GM18909 (cell line): Measurements from ENCODE around the gene ARHGAP33.
"Not testable (repeated sequence)": the region's sequence is repeated elsewhere in the genome, so short reads cannot be mapped to it uniquely, and the experiment has no call there.

Experiments
- ATAC-seq: cut with Tn5 transposase; IDR thresholded peaks from one replicate; pipeline ENCODE4 v1.9.1; 2021; ENCODE audit warnings: mild to moderate bottlenecking; ENCODE audit not compliant: unreplicated experiment, poor library complexity

Gene ARHGAP33

DNA sequence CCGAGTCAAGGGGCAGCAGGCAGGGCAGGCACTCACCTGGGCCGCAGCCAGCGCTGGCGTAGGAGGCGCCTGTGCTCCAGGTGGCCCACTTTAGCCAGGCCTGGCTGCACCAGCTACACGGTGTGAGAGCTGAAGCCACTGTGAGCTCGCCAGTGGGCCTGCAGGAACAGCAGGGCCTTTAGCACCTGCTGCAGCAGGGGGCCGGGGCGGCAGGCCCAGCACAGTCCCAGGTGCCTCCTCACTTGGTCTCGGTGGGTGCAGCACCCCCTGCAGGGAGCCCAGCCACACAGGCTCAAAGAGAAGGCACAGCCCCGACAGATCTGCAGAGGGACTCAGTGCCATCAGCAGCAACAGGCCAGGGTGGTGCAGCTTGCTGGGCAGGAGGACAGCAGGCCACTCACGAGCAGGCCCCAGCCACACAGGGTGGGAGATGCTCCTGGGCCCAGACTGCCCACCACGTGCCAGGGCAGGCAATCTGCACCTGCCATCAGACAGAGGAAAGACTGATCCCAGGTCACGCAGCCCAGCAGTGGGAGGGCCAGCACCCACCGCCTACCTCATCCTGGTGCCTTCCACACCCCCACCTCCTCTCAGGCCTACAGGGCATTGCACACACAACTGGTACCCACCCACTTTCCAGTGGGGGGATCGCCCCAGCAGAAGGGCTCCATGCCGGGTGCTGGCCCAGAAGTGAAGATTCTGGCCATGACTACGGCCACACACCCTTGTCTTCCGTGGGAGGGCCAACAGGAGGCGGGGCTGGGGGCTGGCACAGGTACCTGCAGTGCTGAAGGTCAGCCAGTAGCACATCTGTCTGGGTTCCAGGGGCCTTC is 15.8 kb downstream of the ARHGAP33 start:
- ATAC-seq: no peak

GRCh38 chr19:35791814-35792279 is 16.5 kb downstream of the ARHGAP33 start:
- no peak for ATAC-seq

- ATAC-seq: no peak
These were observed 16.9 kb downstream of the ARHGAP33 start for GRCh38 chr19:35792312-35792711.

GRCh38 chr19:35792888-35793287 is 17.5 kb downstream of the ARHGAP33 start:
- no peak for ATAC-seq

GRCh38 chr19:35793381-35794165 is 18.2 kb downstream of the ARHGAP33 start:
- ATAC-seq: no peak

DNA sequence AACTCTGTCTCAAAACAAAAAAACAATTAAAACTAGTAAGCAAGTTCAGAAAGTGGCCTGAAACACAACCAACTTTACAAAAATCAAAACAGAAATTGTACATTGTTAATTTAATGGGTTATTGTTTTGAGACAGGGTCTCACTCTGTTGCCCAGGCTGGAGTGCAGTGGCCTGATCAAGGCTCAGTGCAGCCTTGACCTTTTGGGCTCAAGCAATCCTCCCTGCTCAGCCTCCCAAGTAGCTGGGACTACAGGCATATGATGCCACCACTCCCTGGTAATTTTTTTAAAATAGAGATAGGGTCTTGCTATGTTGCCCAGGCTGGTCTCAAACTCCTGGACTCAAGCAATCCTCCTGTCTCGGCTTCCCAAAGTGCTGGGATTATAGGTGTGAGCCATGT is 20.2 kb downstream of the ARHGAP33 start:
- not testable (repeated sequence) for ATAC-seq

GRCh38 chr19:35796645-35797542 is 21.5 kb downstream of the ARHGAP33 start:
- no peak for ATAC-seq

GRCh38 chr19:35797663-35798062 is 22.3 kb downstream of the ARHGAP33 start:
- no peak for ATAC-seq

- ATAC-seq: no peak
These were observed 26.5 kb downstream of the ARHGAP33 start for GRCh38 chr19:35801828-35802227.

DNA sequence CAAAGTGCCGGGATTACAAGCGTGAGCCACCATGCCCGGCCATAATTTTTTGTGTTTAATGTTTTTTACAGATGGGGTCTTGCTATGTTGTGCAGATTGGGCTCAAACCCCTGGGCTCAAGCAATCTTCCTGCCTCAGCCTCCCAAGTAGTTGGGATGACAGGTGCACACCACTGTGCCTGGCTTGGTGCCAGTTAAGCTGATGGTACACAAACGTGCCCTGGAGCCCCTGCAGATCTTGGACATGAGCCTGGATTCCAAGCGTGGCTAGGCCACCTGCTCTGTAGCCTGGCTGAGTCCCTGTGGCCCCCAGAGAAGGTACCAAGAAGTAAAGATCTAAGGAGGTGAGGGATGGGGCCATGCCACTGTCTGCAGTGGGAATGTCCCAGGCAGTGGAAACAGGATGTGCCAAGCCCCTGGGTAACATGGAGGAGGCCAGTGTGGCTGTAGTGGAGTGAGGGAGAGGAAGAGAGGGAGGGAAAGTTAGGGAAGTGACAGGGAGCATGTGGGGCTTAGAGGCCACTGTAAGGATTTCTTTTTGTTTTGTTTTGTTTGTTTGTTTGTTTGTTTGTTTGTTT is 30.2 kb downstream of the ARHGAP33 start:
- ATAC-seq: no peak

DNA sequence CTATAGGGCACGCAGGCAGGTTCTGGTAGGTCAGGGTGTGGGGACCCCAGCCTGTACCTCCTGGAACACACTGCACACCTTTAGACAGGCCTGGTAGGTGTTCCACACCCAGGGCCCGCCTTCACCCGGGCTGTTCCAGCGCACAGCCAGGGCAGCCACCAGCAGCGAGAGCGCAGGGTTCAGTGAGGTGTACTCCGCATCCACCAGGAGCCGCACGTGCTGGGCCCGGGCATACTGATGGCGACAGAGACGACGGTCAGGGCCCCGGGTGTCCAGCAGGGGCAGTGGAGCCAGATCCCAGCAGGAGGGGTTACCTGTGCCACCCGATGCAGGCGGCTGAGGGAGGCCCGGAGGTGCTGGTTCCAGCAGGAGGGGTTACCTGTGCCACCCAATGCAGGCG is 31.2 kb downstream of the ARHGAP33 start:
- no peak for ATAC-seq

- no peak for ATAC-seq
These were observed 32.3 kb downstream of the ARHGAP33 start for GRCh38 chr19:35807633-35808032.

DNA sequence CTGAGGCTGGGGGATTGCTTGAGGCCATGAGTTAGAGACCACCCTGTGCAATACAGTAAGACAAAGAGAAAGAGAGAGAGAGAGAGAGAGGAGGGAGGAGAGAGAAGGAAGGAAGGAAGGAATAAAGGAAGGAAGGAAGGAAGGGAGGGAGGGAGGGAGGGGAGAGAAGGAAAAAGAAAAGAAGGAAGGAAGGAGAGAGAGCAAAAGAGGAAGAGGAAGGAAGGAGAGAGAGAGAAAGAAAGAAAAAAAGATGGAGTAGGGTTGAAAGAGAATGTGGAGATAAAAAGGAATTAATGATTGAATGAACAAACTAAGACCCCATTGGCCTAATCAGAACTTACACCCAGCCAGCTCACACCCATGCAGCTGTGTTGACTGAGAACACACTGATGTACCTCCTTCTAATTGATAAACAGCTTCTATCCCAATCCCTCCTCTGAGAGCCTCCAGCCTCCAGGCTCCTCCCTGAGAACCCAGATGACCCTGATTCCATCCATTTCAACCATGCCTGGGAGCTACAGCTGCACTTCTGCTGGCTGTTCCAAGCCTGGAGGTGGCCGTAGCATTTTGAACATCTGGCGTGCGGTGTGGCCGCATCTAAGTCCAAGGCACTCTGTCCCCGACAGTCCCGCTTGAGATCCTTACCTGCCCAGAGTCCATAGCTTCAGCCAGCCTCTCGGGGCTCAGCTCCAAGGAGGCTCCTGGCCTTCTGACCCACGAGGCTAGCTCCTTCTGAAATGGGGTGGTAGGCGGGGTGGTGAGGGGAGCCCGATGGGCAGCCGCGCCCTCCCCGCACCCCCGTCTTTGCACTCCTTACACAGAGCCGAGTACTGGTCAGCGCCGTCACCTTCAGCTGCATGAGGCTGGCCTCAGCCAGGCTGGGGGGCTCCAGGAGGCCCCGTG is 36.2 kb downstream of the ARHGAP33 start:
- ATAC-seq: no peak

DNA sequence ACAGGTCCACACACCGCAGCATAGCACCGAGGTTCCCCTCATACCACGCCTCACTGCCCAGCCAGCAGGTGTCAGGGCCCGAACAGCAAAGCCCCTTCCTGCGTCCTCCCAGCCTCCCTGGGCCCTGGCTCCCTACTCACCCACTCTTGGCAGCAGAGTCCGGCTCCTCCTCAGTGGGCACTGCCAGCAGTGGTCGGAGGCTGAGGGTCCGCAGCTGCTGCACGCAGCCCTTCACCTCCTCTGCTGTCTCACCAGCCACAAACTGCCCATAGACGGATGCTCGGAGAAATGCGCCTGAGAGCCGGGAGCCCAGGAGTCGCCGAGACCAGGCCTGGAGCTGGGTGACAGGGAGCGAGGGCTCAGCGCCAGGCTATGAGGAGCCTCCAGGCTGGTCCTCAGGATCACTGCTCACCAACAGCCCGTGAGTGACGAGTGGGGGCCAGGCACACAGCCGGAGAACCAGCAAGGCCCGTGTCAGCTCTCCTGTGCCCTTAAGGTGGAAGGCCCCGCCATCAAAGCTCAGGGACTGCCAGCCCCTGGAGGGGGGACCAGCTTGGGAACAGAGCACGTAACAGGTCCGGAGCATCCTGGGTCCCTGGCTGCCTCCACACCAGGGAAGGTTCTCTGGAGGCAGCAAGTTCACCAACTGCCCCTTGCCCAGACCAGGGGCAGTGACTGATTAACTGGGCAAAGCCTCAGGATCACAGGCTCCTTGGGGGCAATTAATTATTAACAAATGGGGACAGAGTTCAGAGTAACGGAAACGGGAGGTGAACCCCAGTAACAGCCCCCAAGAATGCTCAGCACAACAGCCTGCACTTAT is 37.1 kb downstream of the ARHGAP33 start, which contains the start of gene PRODH2:
PRODH2 (minus strand) TSS at position 626 of the 823 bp plus-strand sequence; CDS start at position 586, 40 bp downstream.
- no peak for ATAC-seq

DNA sequence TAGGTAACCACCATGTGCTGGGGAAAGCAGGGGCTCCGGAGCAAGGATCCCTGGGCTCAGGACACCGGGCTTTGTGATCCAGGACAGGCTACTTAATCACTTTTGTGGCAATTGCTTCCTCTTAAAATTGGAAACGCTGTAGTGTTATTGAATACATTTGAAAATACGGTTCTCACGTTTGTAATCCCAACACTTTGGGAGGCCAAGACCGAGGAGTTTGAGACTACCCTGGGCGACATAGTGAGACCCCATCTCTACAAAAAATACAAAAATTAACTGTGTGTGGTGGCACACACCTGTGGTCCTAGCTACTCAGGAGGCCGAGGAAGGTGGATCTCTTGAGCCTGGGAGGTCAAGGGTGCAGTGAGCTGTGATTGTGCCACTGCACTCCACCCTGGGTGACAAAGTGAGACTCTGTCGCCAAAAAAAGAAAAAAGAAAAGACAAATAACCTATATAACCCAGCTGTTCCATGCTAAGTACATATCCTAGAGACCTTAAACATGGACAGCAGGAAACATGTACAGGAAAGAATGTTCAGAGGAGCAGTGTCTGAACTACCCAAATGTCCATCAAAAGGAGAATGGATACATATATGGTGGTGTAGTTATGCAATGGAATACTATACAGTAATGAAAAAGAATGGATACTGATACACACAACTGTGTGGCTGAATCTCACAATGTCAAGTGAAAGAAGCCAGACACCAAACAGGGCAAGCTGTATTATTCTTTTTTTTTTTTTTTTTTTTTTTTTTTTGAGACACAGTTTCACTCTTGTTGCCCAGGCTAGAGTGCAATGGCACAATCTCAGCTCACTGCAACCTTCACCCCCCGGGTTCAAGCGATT is 37.9 kb downstream of the ARHGAP33 start:
- no peak for ATAC-seq

DNA sequence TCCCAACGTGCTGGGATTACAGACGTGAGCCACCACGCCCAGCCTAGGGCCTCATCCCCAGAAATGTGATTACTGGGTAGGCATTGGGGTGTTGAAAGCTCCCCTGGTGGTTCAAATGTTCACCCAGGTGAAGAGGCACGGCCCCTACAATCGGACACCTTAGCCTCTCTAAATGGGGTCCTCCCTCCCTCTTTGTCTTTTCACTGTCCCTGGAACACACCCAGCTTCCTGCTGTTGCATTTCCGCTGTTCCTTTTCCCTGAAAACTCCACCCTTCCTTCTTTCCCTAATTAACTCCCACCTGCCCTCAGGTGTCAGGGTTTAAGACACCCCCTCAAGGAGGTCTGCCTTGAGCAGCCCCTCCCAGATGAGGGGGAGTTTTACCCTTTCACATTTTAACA is 40.9 kb downstream of the ARHGAP33 start:
- no peak for ATAC-seq

DNA sequence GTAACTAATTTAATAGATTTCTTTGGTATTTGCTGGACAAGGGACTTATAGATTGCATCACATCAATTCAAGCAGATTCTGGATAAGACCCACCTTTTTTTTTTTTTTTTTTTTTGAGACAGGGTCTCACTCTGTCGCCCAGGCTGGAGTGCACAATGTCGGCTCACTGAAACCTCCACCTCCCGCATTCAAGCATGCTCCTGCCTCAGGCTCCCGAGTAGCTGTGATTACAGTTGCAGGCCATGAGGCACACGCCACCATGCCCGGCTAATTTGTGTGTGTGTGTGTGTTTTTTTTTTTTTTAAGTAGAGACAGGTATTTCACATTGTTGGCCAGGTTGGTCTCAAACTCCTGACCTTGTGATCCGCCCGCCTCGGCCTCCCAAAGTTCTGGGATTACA is 41.5 kb downstream of the ARHGAP33 start:
- ATAC-seq: no peak
